Measurements from ENCODE around the gene SPDYC. TPM values are rescaled to one million over a fixed set of nuclear protein-coding genes. Genes with fewer than 3 reads are reported as not detected.

Gene SPDYC
- total and polyA plus RNA-seq, 9 of the 15 experiments (the other 6 are each of a cell fraction or from before 2014, with no cell fraction given): 4.4 to 18.8 (median 9.2) TPM

DNA sequence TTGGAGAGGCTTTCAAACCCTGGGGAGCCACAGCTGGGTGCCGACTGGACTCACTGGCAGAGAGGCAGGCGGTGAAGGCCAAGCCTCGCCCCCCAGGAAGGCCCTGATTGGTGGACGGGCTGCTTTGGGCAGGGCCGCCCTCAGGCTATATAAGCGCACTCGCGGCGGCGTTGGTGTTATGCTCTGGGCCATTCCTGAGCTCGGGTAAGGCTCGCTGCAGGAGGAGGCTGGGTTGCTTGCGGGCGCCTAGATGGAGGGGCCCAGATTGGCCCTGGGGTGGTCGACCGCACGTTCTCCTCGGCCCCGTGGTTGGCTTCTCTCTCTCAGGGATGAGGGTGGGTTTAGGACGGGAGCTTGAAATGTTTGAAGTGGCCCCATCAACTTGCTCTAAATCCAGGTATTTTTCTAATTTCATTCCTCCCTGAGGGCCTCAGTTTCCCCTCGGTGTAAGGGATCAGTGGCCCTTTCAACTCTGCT lies at the start of gene SPDYC (continued):
- TF ChIP-seq, protein P1, sequence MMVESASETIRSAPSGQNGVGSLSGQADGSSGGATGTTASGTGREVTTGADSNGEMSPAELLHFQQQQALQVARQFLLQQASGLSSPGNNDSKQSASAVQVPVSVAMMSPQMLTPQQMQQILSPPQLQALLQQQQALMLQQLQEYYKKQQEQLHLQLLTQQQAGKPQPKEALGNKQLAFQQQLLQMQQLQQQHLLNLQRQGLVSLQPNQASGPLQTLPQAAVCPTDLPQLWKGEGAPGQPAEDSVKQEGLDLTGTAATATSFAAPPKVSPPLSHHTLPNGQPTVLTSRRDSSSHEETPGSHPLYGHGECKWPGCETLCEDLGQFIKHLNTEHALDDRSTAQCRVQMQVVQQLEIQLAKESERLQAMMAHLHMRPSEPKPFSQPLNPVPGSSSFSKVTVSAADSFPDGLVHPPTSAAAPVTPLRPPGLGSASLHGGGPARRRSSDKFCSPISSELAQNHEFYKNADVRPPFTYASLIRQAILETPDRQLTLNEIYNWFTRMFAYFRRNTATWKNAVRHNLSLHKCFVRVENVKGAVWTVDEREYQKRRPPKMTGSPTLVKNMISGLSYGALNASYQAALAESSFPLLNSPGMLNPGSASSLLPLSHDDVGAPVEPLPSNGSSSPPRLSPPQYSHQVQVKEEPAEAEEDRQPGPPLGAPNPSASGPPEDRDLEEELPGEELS (CRISPR knock-in tag; IDR thresholded peaks at IDR 0.05; ENCODE audit: borderline replicate concordance): no peak
- TF ChIP-seq, protein P2, sequence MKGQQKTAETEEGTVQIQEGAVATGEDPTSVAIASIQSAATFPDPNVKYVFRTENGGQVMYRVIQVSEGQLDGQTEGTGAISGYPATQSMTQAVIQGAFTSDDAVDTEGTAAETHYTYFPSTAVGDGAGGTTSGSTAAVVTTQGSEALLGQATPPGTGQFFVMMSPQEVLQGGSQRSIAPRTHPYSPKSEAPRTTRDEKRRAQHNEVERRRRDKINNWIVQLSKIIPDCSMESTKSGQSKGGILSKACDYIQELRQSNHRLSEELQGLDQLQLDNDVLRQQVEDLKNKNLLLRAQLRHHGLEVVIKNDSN (CRISPR knock-in tag; IDR thresholded peaks at IDR 0.05): no peak
- TF ChIP-seq, protein P3, sequence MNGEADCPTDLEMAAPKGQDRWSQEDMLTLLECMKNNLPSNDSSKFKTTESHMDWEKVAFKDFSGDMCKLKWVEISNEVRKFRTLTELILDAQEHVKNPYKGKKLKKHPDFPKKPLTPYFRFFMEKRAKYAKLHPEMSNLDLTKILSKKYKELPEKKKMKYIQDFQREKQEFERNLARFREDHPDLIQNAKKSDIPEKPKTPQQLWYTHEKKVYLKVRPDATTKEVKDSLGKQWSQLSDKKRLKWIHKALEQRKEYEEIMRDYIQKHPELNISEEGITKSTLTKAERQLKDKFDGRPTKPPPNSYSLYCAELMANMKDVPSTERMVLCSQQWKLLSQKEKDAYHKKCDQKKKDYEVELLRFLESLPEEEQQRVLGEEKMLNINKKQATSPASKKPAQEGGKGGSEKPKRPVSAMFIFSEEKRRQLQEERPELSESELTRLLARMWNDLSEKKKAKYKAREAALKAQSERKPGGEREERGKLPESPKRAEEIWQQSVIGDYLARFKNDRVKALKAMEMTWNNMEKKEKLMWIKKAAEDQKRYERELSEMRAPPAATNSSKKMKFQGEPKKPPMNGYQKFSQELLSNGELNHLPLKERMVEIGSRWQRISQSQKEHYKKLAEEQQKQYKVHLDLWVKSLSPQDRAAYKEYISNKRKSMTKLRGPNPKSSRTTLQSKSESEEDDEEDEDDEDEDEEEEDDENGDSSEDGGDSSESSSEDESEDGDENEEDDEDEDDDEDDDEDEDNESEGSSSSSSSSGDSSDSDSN (IDR thresholded peaks at IDR 0.05; ENCODE audit: borderline replicate concordance in 1 of 2, low read depth in 2 of 2, low read length in 2 of 2): no peak
- TF ChIP-seq, protein P4, sequence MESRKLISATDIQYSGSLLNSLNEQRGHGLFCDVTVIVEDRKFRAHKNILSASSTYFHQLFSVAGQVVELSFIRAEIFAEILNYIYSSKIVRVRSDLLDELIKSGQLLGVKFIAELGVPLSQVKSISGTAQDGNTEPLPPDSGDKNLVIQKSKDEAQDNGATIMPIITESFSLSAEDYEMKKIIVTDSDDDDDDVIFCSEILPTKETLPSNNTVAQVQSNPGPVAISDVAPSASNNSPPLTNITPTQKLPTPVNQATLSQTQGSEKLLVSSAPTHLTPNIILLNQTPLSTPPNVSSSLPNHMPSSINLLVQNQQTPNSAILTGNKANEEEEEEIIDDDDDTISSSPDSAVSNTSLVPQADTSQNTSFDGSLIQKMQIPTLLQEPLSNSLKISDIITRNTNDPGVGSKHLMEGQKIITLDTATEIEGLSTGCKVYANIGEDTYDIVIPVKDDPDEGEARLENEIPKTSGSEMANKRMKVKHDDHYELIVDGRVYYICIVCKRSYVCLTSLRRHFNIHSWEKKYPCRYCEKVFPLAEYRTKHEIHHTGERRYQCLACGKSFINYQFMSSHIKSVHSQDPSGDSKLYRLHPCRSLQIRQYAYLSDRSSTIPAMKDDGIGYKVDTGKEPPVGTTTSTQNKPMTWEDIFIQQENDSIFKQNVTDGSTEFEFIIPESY (CRISPR knock-in tag; IDR thresholded peaks at IDR 0.05): 0 out of 2 replicates have a peak, but pooled peaks have one; percentile 7
- TF ChIP-seq ZNF586 (CRISPR knock-in tag; conservative IDR thresholded peaks at IDR 0.05) (no peak), EHMT2 (IDR thresholded peaks at IDR 0.05) (no peak), GABPB1 (CRISPR knock-in tag; IDR thresholded peaks at IDR 0.05) (no peak; the same call in 1 of the 2 replicates)
- TF ChIP-seq, protein P5, sequence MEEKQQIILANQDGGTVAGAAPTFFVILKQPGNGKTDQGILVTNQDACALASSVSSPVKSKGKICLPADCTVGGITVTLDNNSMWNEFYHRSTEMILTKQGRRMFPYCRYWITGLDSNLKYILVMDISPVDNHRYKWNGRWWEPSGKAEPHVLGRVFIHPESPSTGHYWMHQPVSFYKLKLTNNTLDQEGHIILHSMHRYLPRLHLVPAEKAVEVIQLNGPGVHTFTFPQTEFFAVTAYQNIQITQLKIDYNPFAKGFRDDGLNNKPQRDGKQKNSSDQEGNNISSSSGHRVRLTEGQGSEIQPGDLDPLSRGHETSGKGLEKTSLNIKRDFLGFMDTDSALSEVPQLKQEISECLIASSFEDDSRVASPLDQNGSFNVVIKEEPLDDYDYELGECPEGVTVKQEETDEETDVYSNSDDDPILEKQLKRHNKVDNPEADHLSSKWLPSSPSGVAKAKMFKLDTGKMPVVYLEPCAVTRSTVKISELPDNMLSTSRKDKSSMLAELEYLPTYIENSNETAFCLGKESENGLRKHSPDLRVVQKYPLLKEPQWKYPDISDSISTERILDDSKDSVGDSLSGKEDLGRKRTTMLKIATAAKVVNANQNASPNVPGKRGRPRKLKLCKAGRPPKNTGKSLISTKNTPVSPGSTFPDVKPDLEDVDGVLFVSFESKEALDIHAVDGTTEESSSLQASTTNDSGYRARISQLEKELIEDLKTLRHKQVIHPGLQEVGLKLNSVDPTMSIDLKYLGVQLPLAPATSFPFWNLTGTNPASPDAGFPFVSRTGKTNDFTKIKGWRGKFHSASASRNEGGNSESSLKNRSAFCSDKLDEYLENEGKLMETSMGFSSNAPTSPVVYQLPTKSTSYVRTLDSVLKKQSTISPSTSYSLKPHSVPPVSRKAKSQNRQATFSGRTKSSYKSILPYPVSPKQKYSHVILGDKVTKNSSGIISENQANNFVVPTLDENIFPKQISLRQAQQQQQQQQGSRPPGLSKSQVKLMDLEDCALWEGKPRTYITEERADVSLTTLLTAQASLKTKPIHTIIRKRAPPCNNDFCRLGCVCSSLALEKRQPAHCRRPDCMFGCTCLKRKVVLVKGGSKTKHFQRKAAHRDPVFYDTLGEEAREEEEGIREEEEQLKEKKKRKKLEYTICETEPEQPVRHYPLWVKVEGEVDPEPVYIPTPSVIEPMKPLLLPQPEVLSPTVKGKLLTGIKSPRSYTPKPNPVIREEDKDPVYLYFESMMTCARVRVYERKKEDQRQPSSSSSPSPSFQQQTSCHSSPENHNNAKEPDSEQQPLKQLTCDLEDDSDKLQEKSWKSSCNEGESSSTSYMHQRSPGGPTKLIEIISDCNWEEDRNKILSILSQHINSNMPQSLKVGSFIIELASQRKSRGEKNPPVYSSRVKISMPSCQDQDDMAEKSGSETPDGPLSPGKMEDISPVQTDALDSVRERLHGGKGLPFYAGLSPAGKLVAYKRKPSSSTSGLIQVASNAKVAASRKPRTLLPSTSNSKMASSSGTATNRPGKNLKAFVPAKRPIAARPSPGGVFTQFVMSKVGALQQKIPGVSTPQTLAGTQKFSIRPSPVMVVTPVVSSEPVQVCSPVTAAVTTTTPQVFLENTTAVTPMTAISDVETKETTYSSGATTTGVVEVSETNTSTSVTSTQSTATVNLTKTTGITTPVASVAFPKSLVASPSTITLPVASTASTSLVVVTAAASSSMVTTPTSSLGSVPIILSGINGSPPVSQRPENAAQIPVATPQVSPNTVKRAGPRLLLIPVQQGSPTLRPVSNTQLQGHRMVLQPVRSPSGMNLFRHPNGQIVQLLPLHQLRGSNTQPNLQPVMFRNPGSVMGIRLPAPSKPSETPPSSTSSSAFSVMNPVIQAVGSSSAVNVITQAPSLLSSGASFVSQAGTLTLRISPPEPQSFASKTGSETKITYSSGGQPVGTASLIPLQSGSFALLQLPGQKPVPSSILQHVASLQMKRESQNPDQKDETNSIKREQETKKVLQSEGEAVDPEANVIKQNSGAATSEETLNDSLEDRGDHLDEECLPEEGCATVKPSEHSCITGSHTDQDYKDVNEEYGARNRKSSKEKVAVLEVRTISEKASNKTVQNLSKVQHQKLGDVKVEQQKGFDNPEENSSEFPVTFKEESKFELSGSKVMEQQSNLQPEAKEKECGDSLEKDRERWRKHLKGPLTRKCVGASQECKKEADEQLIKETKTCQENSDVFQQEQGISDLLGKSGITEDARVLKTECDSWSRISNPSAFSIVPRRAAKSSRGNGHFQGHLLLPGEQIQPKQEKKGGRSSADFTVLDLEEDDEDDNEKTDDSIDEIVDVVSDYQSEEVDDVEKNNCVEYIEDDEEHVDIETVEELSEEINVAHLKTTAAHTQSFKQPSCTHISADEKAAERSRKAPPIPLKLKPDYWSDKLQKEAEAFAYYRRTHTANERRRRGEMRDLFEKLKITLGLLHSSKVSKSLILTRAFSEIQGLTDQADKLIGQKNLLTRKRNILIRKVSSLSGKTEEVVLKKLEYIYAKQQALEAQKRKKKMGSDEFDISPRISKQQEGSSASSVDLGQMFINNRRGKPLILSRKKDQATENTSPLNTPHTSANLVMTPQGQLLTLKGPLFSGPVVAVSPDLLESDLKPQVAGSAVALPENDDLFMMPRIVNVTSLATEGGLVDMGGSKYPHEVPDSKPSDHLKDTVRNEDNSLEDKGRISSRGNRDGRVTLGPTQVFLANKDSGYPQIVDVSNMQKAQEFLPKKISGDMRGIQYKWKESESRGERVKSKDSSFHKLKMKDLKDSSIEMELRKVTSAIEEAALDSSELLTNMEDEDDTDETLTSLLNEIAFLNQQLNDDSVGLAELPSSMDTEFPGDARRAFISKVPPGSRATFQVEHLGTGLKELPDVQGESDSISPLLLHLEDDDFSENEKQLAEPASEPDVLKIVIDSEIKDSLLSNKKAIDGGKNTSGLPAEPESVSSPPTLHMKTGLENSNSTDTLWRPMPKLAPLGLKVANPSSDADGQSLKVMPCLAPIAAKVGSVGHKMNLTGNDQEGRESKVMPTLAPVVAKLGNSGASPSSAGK (IDR thresholded peaks at IDR 0.05): no peak; the same call in 1 of the 2 replicates
